ENCODE data around the gene A3GALT2. TPM values are rescaled to one million over a fixed set of nuclear protein-coding genes. Genes with fewer than 3 reads are reported as not detected.

A3GALT2 gene
- total and polyA plus RNA-seq, 7 experiments from 2014 or later, result not detected

GRCh38 chr1:33281554-33282303 lies 39.2 kb downstream of the A3GALT2 start:
- CTCF ChIA-PET, result no interaction called here
- Mint-ChIP-seq H3K4me3 (no peak overlapping the region), H3K9me3 (no peaks in the 10 kb centered on the region), H3K36me3 (peaks cover 5 to 41% (median 14%) of the 10 kb centered on the region in 5 donors), H3K27ac (peak overlapping the region in 1 of 9 donors; percentile 52), H3K4me1 (peaks cover 0 to 8% (median 0%) of the 10 kb centered on the region in 7 donors), H3K27me3 (no peaks in the 10 kb centered on the region)
- peaks cover 0 to 71% (median 14%) of the 10 kb centered on the region in 3 experiments for H3K36me3 ChIP-seq (ENCODE audit: control insufficient read depth in 2 of 3, insufficient read depth in 3 of 3, low read length in 3 of 3)
- ATAC-seq, result no peak
- intact Hi-C loops (cut with micrococcal nuclease), result no loop called here
- no peaks in the 10 kb centered on the region for H3K27me3 ChIP-seq (ENCODE audit: control insufficient read depth in 2 of 2, insufficient read depth in 2 of 2, low read length in 2 of 2)
- POLR2A ChIA-PET, result no interaction called here
- no peaks in the 10 kb centered on the region for H3K9me3 ChIP-seq (ENCODE audit: control insufficient read depth in 2 of 3, low read length in 3 of 3)
- DNase-seq, result no peak
- H3K4me3 ChIP-seq (ENCODE audit: low read length), result no peak overlapping the region
- H3K27ac ChIP-seq (ENCODE audit: low read depth, low read length), result no peak overlapping the region
- no peaks in the 10 kb centered on the region for H3K4me1 ChIP-seq (ENCODE audit: control insufficient read depth in 2 of 2, insufficient read depth in 2 of 2, low read length in 2 of 2)

- no peaks in the 10 kb centered on the region for H3K9me3 Mint-ChIP-seq
- POLR2A ChIA-PET, result no interaction called here
- CTCF ChIA-PET, result no interaction called here
- no peak overlapping the region for H3K27ac Mint-ChIP-seq
- DNase-seq, result no peak
- Histone ChIP-seq H3K36me3 (ENCODE audit: control insufficient read depth in 2 of 3, insufficient read depth in 3 of 3, low read length in 3 of 3) (peaks cover 0 to 79% (median 14%) of the 10 kb centered on the region in 3 experiments), H3K27ac (ENCODE audit: low read depth, low read length) (no peak overlapping the region), H3K27me3 (ENCODE audit: control insufficient read depth in 2 of 2, insufficient read depth in 2 of 2, low read length in 2 of 2) (no peaks in the 10 kb centered on the region), H3K4me3 (ENCODE audit: low read length) (no peak overlapping the region), H3K9me3 (ENCODE audit: control insufficient read depth in 2 of 3, low read length in 3 of 3) (no peaks in the 10 kb centered on the region), H3K4me1 (ENCODE audit: control insufficient read depth in 2 of 2, insufficient read depth in 2 of 2, low read length in 2 of 2) (no peaks in the 10 kb centered on the region)
- intact Hi-C loops (cut with micrococcal nuclease), result no loop called here
- no peak for ATAC-seq
- H3K27me3 Mint-ChIP-seq, result no peaks in the 10 kb centered on the region
- H3K36me3 Mint-ChIP-seq, result peaks cover 5 to 39% (median 14%) of the 10 kb centered on the region in 5 donors
- H3K4me1 Mint-ChIP-seq, result peaks cover 0 to 5% (median 0%) of the 10 kb centered on the region in 7 donors
- H3K4me3 Mint-ChIP-seq, result no peak overlapping the region
Observed at GRCh38 chr1:33280091-33280661, 40.7 kb downstream of the A3GALT2 start.

- no peak overlapping the region for H3K27ac Mint-ChIP-seq
- CTCF ChIA-PET, result no interaction called here
- no peak overlapping the region for H3K4me3 Mint-ChIP-seq
Observed at GRCh38 chr1:33277488-33278084, 43.3 kb downstream of the A3GALT2 start.

GRCh38 chr1:33276573-33277298 lies 44.2 kb downstream of the A3GALT2 start:
- Mint-ChIP-seq H3K9me3 (no peaks in the 10 kb centered on the region), H3K27me3 (no peaks in the 10 kb centered on the region), H3K36me3 (peaks cover 2 to 23% (median 9%) of the 10 kb centered on the region in 5 donors), H3K4me1 (peaks cover 17 to 31% (median 23%) of the 10 kb centered on the region in 7 donors), H3K4me3 (no peak overlapping the region), H3K27ac (no peak overlapping the region)
- POLR2A ChIA-PET, result no interaction called here
- CTCF ChIA-PET, result no interaction called here
- no peaks in the 10 kb centered on the region for H3K27me3 ChIP-seq (ENCODE audit: control insufficient read depth in 2 of 2, insufficient read depth in 2 of 2, low read length in 2 of 2)
- intact Hi-C loops (cut with micrococcal nuclease), result no loop called here
- peaks cover 0 to 23% of the 10 kb centered on the region in 2 donors for H3K4me1 ChIP-seq (ENCODE audit: control insufficient read depth in 2 of 2, insufficient read depth in 2 of 2, low read length in 2 of 2)
- H3K4me3 ChIP-seq (ENCODE audit: low read length), result no peak overlapping the region
- H3K27ac ChIP-seq (ENCODE audit: low read depth, low read length), result no peak overlapping the region
- ATAC-seq (no peak), DNase-seq (no peak)
- peaks cover 0 to 47% (median 10%) of the 10 kb centered on the region in 3 experiments for H3K36me3 ChIP-seq (ENCODE audit: control insufficient read depth in 2 of 3, insufficient read depth in 3 of 3, low read length in 3 of 3)
- H3K9me3 ChIP-seq (ENCODE audit: control insufficient read depth in 2 of 3, low read length in 3 of 3), result no peaks in the 10 kb centered on the region

More at GRCh38 chr1:33277488-33278084, 43.3 kb downstream of the A3GALT2 start:
- Mint-ChIP-seq H3K36me3 (peaks cover 5 to 31% (median 14%) of the 10 kb centered on the region in 5 donors), H3K9me3 (no peaks in the 10 kb centered on the region), H3K27me3 (no peaks in the 10 kb centered on the region), H3K4me1 (peaks cover 12 to 22% (median 19%) of the 10 kb centered on the region in 7 donors)
- Histone ChIP-seq H3K36me3 (ENCODE audit: control insufficient read depth in 2 of 3, insufficient read depth in 3 of 3, low read length in 3 of 3) (peaks cover 0 to 56% (median 14%) of the 10 kb centered on the region in 3 experiments), H3K4me3 (ENCODE audit: low read length) (no peak overlapping the region), H3K4me1 (ENCODE audit: control insufficient read depth in 2 of 2, insufficient read depth in 2 of 2, low read length in 2 of 2) (peaks cover 0 to 21% of the 10 kb centered on the region in 2 donors), H3K27me3 (ENCODE audit: control insufficient read depth in 2 of 2, insufficient read depth in 2 of 2, low read length in 2 of 2) (no peaks in the 10 kb centered on the region), H3K27ac (ENCODE audit: low read depth, low read length) (no peak overlapping the region), H3K9me3 (ENCODE audit: control insufficient read depth in 2 of 3, low read length in 3 of 3) (no peaks in the 10 kb centered on the region)
- no peak for DNase-seq
- no peak for ATAC-seq
- intact Hi-C loops (cut with micrococcal nuclease), result no loop called here
- POLR2A ChIA-PET, result no interaction called here

- DNase-seq, result no peak
- Mint-ChIP-seq H3K4me1 (peaks cover 19 to 39% (median 31%) of the 10 kb centered on the region in 7 donors), H3K9me3 (no peaks in the 10 kb centered on the region), H3K27me3 (no peaks in the 10 kb centered on the region), H3K36me3 (peaks cover 0 to 18% (median 7%) of the 10 kb centered on the region in 5 donors), H3K4me3 (no peak overlapping the region), H3K27ac (no peak overlapping the region)
- no peaks in the 10 kb centered on the region for H3K27me3 ChIP-seq (ENCODE audit: control insufficient read depth in 2 of 2, insufficient read depth in 2 of 2, low read length in 2 of 2)
- intact Hi-C loops (cut with micrococcal nuclease), result no loop called here
- H3K4me1 ChIP-seq (ENCODE audit: control insufficient read depth in 2 of 2, insufficient read depth in 2 of 2, low read length in 2 of 2), result peaks cover 0 to 23% of the 10 kb centered on the region in 2 donors
- CTCF ChIA-PET, result no interaction called here
- ATAC-seq, result no peak
- H3K36me3 ChIP-seq (ENCODE audit: control insufficient read depth in 2 of 3, insufficient read depth in 3 of 3, low read length in 3 of 3), result peaks cover 0 to 43% (median 4%) of the 10 kb centered on the region in 3 experiments
- H3K9me3 ChIP-seq (ENCODE audit: control insufficient read depth in 2 of 3, low read length in 3 of 3), result no peaks in the 10 kb centered on the region
- H3K4me3 ChIP-seq (ENCODE audit: low read length), result no peak overlapping the region
- POLR2A ChIA-PET, result no interaction called here
- H3K27ac ChIP-seq (ENCODE audit: low read depth, low read length), result no peak overlapping the region
Observed at GRCh38 chr1:33275706-33276572, 45.0 kb downstream of the A3GALT2 start.

GRCh38 chr1:33275195-33275594 lies 45.7 kb downstream of the A3GALT2 start:
- ChIA-PET CTCF (no interaction called here), POLR2A (no interaction called here)
- Mint-ChIP-seq H3K4me1 (peaks cover 19 to 46% (median 33%) of the 10 kb centered on the region in 7 donors), H3K27me3 (no peaks in the 10 kb centered on the region), H3K27ac (no peak overlapping the region), H3K4me3 (no peak overlapping the region), H3K9me3 (no peaks in the 10 kb centered on the region), H3K36me3 (peaks cover 0 to 19% (median 7%) of the 10 kb centered on the region in 5 donors)
- no peak overlapping the region for H3K27ac ChIP-seq (ENCODE audit: low read depth, low read length)
- H3K9me3 ChIP-seq (ENCODE audit: control insufficient read depth in 2 of 3, low read length in 3 of 3), result no peaks in the 10 kb centered on the region
- no peak overlapping the region for H3K4me3 ChIP-seq (ENCODE audit: low read length)
- no peak for ATAC-seq
- DNase-seq, result no peak
- H3K36me3 ChIP-seq (ENCODE audit: control insufficient read depth in 2 of 3, insufficient read depth in 3 of 3, low read length in 3 of 3), result peaks cover 0 to 42% (median 4%) of the 10 kb centered on the region in 3 experiments
- peaks cover 0 to 23% of the 10 kb centered on the region in 2 donors for H3K4me1 ChIP-seq (ENCODE audit: control insufficient read depth in 2 of 2, insufficient read depth in 2 of 2, low read length in 2 of 2)
- H3K27me3 ChIP-seq (ENCODE audit: control insufficient read depth in 2 of 2, insufficient read depth in 2 of 2, low read length in 2 of 2), result no peaks in the 10 kb centered on the region
- intact Hi-C loops (cut with micrococcal nuclease), result no loop called here
